Panc1 (cell line): ENCODE results near the gene ERO1B. TPM values are rescaled to one million over a fixed set of nuclear protein-coding genes. Genes with fewer than 3 reads are reported as not detected.
"Not testable (repeated sequence)": the region's sequence is repeated elsewhere in the genome, so short reads cannot be mapped to it uniquely, and the experiment has no call there.

Experiments
- ATAC-seq: fragments of 200-7000 bp; cut with Tn5 transposase; 2 replicates; pipeline ENCODE4 v1.9.1; 2020; ENCODE audit warnings: mild to moderate bottlenecking, moderate library complexity
- BruUV-seq: library from RNA; stranded (reverse); fragments of 400-500 nt; replicated peaks from 2 replicates; lab custom pipeline; 2021; lab: Mats Ljungman, UMichigan
- CTCF ChIA-PET: fragments of 300-600 bp; sonication (Branson Sonifier 250); formaldehyde crosslinking; loops from one replicate; lab custom pipeline; 2022; ENCODE audit warnings: antibody characterized with exemption; lab: Charles Lee
- POLR2A ChIA-PET: fragments of 300-600 bp; sonication (Branson Sonifier 250); formaldehyde crosslinking; loops from one replicate; lab custom pipeline; 2022; ENCODE audit warnings: antibody characterized with exemption; lab: Charles Lee
- DNase-seq: peaks from one replicate; pipeline ENCODE4 v3.0.0-alpha.2; 2010; ENCODE audit warnings: low read depth, low spot score
- H3K27ac ChIP-seq: 2 replicates; pipeline ENCODE4 v1.5.1; 2011; ENCODE audit warnings: mild to moderate bottlenecking, low read length, inconsistent platforms
- H3K27me3 ChIP-seq: fragments of 200-500 bp; sonication (Bioruptor generic); 2 replicates; pipeline ENCODE4 v1.6.0; 2014; ENCODE audit warnings: low read length, inconsistent platforms; ENCODE audit not compliant: control insufficient read depth, insufficient read depth
- H3K36me3 ChIP-seq: fragments of 200-500 bp; sonication (Bioruptor generic); 2 replicates; pipeline ENCODE4 v1.5.1; 2014; ENCODE audit warnings: inconsistent platforms, mild to moderate bottlenecking, low read length, moderate library complexity; ENCODE audit not compliant: control insufficient read depth, insufficient read depth
- H3K4me1 ChIP-seq: 2 replicates; pipeline ENCODE4 v1.5.1; 2011; ENCODE audit warnings: inconsistent platforms, mild to moderate bottlenecking, low read length, moderate library complexity; ENCODE audit not compliant: control insufficient read depth, insufficient read depth
- H3K4me3 ChIP-seq, 2 experiments: 2 replicates each; pipeline ENCODE4 v1.5.1; 2011 to 2012; ENCODE audit warnings: low read depth in 2 of 2, low read length in 2 of 2, mild to moderate bottlenecking in 2 of 2, inconsistent platforms in 1 of 2, moderate library complexity in 1 of 2
- H3K9me3 ChIP-seq: fragments of 200-500 bp; sonication (Bioruptor generic); 2 replicates; pipeline ENCODE4 v1.5.1; 2014; ENCODE audit warnings: low read depth, mild to moderate bottlenecking, inconsistent platforms, low read length, moderate library complexity; ENCODE audit not compliant: control insufficient read depth, insufficient read depth
- CTCF ChIP-seq: fragments of 450-650 bp; IDR thresholded peaks from 2 replicates; pipeline ENCODE4 v1.5.1; 2017; ENCODE audit warnings: mild to moderate bottlenecking
- POLR2AphosphoS5 ChIP-seq: IDR thresholded peaks from 2 replicates; pipeline ENCODE4 v1.6.1; 2012; ENCODE audit warnings: mild to moderate bottlenecking, low read depth, low read length, moderate library complexity
- REST ChIP-seq, 2 experiments: IDR thresholded peaks; 2 replicates each; pipeline ENCODE4 v1.6.1; 2011 to 2012; ENCODE audit warnings: low read depth in 2 of 2, control low read depth in 1 of 2, low read length in 1 of 2, mild to moderate bottlenecking in 1 of 2, moderate library complexity in 1 of 2; ENCODE audit not compliant: insufficient read depth in 1 of 2
- SIN3A ChIP-seq: IDR thresholded peaks from 2 replicates; pipeline ENCODE4 v1.6.1; 2012; ENCODE audit warnings: low read depth, mild to moderate bottlenecking, low read length, moderate library complexity, borderline replicate concordance; ENCODE audit not compliant: insufficient read depth
- TCF7L2 ChIP-seq: IDR thresholded peaks from 2 replicates; pipeline ENCODE4 v1.6.1; 2011; ENCODE audit warnings: mild to moderate bottlenecking, low read depth, low read length, inconsistent platforms
- in situ Hi-C: cut with HindIII; loops from 2 replicates; pipeline ENCODE4 v1.10.0; 2016; ENCODE audit warnings: low sequenced_read_pairs, low pct_unique_long_range_greater_than_20kb
- intact Hi-C: fragments of 100-400 bp; cut with micrococcal nuclease; formaldehyde crosslinking; loops from one replicate; pipeline ENCODE4 v1.10.0; 2022; ENCODE audit not compliant: unreplicated experiment
- total RNA-seq: library from RNA; stranded (reverse); gene quantifications from one replicate; pipeline ENCODE4 v1.2.1, GENCODE V29; 2021; ENCODE audit not compliant: unreplicated experiment

The ERO1B gene
- total RNA-seq, 1 experiment from 2014 or later: 19.9 TPM

GRCh38 chr1:236315092-236315491, 33.3 kb upstream of the ERO1B start:
- 0 out of 2 replicates have a peak, but pooled peaks cover 3% of the 10 kb centered on the region for H3K4me1 ChIP-seq
- CTCF ChIA-PET: interaction anchor here (0.8 kb wide), 1 partner anchor 12 kb away, joined by 4 read pairs; no protein-coding TSS in a partner anchor
- in situ Hi-C loops (no loop called here), intact Hi-C loops (no loop called here)
- H3K4me3 ChIP-seq: no peak overlapping the region
- no peaks in the 10 kb centered on the region for H3K36me3 ChIP-seq
- H3K27me3 ChIP-seq: no peaks in the 10 kb centered on the region
- POLR2A ChIA-PET: no interaction called here
- no peak for ATAC-seq
- no peaks in the 10 kb centered on the region for H3K9me3 ChIP-seq
- DNase-seq: no peak
- BruUV-seq: no TSS peak
- TF ChIP-seq CTCF (no peak), REST (IDR thresholded peaks at IDR 0.05; ENCODE audit: insufficient read depth in 1 of 2, low read depth in 2 of 2, low read length in 1 of 2) (no peak), SIN3A (no peak), TCF7L2 (no peak)
- H3K27ac ChIP-seq: no peak overlapping the region

GRCh38 chr1:236314050-236314449, 32.3 kb upstream of the ERO1B start:
- POLR2A ChIA-PET, intact Hi-C loops, H3K36me3 ChIP-seq, H3K4me1 ChIP-seq, H3K27me3 ChIP-seq, H3K9me3 ChIP-seq, in situ Hi-C loops, ATAC-seq, DNase-seq, H3K27ac ChIP-seq, H3K4me3 ChIP-seq, BruUV-seq, CTCF ChIA-PET: not testable (repeated sequence)

- ChIA-PET CTCF (no interaction called here), POLR2A (no interaction called here)
- Histone ChIP-seq H3K27me3 (no peaks in the 10 kb centered on the region), H3K27ac (no peak overlapping the region), H3K4me3 (no peak overlapping the region), H3K4me1 (0 out of 2 replicates have a peak, but pooled peaks cover 3% of the 10 kb centered on the region), H3K9me3 (no peaks in the 10 kb centered on the region), H3K36me3 (no peaks in the 10 kb centered on the region)
- BruUV-seq: no TSS peak
- no peak for TF ChIP-seq TCF7L2
- TF ChIP-seq REST (IDR thresholded peaks at IDR 0.05; ENCODE audit: insufficient read depth in 1 of 2, low read depth in 2 of 2, low read length in 1 of 2): no peak
- no peak for TF ChIP-seq POLR2AphosphoS5
- TF ChIP-seq SIN3A: no peak
- no peak for TF ChIP-seq CTCF
- intact Hi-C loops (no loop called here), in situ Hi-C loops (no loop called here)
- DNase-seq (no peak), ATAC-seq (no peak)
Observed at GRCh38 chr1:236313427-236313826, 31.7 kb upstream of the ERO1B start.
